OCI-LY1 (cell line): ENCODE measurements around the gene SBK3.

Experiments used
- EZH2 ChIP-seq: fragments of 200-600 bp; sonication (generic), shearing (Covaris generic); IDR thresholded peaks from 2 replicates; pipeline ENCODE4 v1.8.0; 2017; ENCODE audit warnings: borderline replicate concordance, mixed run types, mild to moderate bottlenecking, antibody characterized with exemption, low read length, moderate library complexity, mixed read lengths
- TF ChIP-seq, protein P1 (sequence below): fragments of 200-600 bp; sonication (generic), shearing (Covaris generic); IDR thresholded peaks from 2 replicates; pipeline ENCODE4 v1.5.1; 2017; ENCODE audit warnings: mild to moderate bottlenecking, antibody characterized with exemption, low read length, moderate library complexity, mixed read lengths

DNA sequence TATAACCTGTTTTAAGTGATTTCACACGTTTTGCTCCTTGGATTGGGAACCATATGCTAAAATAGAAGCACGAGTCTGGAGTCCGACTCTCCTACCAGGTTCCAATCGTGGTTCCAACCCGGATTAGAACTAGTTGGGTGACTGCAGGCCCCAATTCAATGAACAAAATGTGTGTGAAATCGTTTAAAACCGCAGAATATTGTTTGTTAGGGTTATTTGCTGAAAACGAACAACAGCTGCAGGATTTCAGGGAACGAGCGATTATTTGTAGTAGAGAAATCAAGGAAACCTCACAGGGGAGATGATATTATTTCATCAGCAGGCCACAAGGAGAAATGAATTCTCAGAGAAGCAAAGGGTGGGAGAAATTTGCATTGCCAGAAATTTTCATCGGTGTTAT, 40.4 kb downstream of the SBK3 start:
- TF ChIP-seq, protein P1, sequence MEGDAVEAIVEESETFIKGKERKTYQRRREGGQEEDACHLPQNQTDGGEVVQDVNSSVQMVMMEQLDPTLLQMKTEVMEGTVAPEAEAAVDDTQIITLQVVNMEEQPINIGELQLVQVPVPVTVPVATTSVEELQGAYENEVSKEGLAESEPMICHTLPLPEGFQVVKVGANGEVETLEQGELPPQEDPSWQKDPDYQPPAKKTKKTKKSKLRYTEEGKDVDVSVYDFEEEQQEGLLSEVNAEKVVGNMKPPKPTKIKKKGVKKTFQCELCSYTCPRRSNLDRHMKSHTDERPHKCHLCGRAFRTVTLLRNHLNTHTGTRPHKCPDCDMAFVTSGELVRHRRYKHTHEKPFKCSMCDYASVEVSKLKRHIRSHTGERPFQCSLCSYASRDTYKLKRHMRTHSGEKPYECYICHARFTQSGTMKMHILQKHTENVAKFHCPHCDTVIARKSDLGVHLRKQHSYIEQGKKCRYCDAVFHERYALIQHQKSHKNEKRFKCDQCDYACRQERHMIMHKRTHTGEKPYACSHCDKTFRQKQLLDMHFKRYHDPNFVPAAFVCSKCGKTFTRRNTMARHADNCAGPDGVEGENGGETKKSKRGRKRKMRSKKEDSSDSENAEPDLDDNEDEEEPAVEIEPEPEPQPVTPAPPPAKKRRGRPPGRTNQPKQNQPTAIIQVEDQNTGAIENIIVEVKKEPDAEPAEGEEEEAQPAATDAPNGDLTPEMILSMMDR = no peak
- TF ChIP-seq EZH2 = no peak
